Stimulated activated CD4-positive, alpha-beta T cell treated with anti-CD3 and anti-CD28 coated beads, TNF-alpha, amount 100 ng/mL, for 24 hours (primary cell): ENCODE data around the gene PRMT1.

Experiments used
- DNase-seq, 3 experiments: peaks; one replicate each; pipeline ENCODE4 v3.0.0-alpha.2; 2020; ENCODE audit warnings: low read depth in 3 of 3

Gene PRMT1

DNA sequence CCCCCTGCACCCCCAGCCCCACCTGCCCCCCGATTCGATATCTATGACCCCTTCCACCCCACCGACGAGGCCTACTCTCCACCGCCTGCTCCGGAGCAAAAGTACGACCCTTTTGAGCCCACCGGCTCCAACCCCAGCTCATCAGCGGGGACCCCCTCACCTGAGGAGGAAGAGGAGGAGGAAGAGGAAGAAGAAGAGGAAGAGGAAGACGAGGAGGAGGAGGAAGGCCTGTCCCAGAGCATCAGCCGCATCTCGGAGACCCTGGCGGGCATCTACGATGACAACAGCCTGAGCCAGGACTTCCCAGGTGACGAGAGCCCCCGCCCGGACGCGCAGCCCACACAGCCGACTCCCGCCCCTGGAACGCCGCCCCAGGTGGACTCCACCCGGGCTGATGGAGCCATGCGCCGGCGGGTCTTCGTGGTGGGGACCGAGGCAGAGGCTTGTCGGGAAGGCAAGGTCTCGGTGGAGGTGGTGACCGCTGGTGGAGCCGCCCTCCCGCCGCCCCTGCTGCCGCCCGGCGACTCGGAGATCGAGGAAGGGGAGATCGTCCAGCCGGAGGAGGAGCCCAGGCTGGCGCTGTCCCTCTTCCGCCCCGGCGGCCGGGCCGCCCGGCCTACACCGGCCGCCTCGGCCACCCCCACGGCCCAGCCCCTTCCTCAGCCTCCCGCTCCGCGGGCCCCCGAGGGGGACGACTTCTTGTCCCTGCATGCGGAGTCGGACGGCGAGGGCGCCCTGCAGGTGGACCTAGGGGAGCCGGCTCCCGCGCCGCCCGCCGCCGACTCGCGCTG, 25.8 kb upstream of the PRMT1 start:
- DNase-seq = no peak

DNA sequence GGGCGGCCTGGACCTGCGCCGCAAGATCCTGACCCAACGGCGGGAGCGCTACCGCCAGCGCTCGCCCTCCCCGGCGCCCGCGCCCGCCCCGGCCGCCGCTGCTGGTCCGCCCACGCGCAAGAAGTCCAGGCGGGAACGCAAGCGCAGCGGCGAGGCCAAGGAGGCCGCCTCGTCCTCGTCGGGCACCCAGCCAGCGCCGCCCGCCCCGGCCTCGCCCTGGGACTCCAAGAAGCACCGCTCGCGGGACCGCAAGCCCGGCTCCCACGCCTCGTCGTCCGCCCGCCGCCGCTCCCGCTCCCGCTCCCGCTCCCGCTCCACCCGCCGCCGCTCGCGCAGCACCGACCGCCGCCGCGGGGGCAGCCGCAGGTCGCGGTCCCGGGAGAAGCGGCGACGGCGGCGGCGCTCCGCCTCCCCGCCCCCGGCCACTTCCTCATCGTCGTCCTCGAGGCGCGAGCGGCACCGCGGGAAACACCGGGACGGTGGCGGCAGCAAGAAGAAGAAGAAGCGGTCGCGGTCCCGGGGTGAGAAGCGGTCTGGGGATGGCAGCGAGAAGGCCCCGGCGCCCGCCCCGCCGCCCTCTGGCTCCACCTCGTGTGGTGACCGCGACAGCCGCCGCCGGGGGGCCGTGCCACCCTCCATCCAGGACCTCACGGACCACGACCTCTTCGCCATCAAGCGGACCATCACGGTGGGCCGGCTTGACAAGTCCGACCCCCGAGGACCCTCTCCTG, 25.1 kb upstream of the PRMT1 start:
- DNase-seq = no peak

GRCh38 chr19:49652551-49653465, 24.3 kb upstream of the PRMT1 start:
- no peak for DNase-seq

DNA sequence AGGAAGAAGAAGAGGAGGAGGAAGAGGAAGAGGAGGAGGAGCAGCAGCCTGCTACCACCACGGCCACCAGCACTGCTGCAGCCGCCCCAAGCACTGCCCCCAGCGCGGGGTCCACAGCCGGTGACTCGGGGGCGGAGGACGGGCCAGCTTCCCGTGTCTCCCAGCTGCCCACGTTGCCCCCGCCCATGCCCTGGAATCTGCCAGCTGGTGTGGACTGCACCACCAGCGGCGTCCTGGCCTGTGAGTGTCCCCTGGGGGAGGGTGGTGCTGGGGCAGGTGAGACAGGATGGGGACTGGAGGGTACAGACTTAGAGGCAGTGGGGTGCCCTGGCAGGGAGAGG, 23.6 kb upstream of the PRMT1 start:
- DNase-seq = no peak

- no peak for DNase-seq
These were observed 22.5 kb upstream of the PRMT1 start for GRCh38 chr19:49654581-49654980.

DNA sequence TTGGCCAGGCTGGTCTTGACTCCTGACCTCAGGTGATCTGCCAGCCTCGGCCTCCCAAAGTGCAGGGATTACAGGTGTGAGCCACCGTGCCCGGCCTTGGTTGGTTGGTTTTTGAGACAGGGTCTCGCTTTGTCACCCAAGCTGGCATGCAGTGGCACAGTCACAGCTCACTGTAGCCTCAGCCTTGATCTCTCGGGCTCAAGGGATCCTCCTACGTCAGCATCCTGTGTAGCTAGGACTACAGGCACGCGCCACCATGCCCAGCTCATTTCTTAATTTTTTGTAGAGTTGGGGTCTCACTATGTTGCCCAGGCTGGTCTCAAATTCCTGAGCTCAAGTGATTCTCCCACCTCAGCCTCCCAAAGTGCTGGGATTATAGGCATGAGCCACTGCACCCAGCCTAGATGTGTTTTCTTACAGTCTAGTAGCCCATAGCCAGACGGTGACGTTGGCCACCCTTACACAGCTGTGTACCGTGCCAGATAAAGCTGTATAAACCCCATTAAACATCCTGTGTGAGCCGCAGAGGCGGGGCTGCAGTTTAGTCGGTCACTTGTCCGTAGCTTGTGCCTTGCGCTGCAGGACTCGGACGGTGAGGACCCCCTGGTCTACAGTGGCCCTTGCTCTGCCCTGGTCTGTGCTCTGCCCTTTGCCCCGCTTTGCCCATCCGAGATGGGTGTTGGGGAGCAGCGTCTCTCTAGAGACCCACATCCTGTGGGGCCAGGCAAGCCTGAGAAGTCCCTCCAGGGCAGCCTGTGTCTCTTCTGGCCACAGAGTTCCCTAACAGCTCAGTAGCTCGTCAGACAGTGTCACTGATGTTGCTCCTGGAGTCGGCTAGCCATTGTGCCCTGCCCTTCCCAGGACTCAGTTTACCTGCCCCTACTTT, 21.3 kb upstream of the PRMT1 start:
- no peak for DNase-seq

- DNase-seq = no peak
These were observed 20.5 kb upstream of the PRMT1 start for GRCh38 chr19:49656456-49657109.

DNA sequence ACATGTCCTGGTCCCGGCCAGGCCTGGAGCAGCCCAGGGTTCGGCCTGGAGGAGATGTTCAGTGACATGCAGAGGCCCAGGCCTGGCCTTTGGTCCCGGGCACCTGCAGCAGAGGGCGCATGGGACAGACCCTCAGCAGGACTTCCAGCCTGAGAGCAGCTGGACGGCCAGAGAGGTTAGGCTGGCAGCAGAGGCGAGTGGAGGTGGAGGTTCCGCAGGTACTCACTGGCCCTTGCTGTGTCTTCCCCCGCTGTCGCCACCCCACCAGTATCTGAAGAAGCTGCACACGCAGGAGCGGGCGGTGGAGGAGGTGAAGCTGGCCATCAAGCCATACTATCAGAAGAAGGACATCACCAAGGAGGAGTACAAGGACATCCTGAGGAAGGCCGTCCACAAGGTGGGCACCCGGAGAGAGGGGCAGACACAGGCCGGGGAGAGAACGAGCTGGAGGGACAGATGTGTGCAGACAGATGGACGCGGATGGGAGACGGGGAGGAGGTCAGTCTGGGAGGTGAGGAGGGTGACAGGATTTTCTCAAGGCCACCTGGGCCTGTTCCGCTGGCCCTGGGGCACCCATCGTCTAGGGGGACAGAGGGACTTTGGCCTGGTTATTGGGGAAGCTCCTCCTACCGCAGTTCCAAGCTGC, 19.5 kb upstream of the PRMT1 start:
- DNase-seq = no peak

DNA sequence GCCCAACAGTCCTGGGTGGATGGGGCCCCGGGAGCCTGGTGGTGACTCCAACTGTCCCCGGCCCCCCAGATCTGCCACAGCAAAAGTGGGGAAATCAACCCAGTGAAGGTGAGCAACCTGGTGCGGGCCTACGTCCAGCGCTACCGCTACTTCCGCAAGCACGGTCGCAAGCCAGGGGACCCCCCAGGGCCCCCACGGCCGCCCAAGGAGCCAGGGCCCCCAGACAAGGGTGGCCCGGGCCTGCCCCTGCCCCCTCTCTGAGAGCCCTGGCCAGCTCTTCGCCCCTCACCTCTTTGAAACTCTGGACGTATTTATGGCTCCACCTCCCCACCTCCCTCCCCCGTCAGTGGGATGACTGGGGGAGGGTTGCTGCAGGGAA, 18.9 kb upstream of the PRMT1 start:
- DNase-seq = no peak

GRCh38 chr19:49658566-49659442, 18.3 kb upstream of the PRMT1 start:
- DNase-seq = no peak

GRCh38 chr19:49660338-49660961, 16.6 kb upstream of the PRMT1 start:
- DNase-seq = no peak

- no peak for DNase-seq
These were observed 15.1 kb upstream of the PRMT1 start for GRCh38 chr19:49662011-49662410.

DNA sequence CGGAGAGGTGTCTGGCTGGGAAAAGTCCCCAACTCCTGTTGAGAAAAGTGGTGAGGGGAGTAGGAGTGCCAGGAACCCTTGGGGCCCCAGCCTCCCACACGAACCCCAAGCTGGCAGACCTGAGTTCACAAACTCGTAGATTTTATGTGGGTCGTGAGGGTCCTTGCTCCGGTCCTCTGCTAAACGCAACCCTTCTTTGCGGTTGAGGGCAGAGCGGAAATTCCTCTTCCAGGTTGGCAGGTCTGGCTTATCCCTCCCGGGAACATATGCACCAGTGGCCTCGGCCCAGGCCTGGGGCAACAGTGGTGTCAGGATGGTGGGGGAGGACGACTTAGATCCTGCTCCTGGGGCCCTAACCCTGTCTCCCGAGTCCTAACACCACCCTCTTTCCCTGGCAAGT, 13.8 kb upstream of the PRMT1 start:
- no peak for DNase-seq

GRCh38 chr19:49664171-49665035, 12.7 kb upstream of the PRMT1 start:
- DNase-seq = peak; percentile 83 to 95 (median 85)

DNA sequence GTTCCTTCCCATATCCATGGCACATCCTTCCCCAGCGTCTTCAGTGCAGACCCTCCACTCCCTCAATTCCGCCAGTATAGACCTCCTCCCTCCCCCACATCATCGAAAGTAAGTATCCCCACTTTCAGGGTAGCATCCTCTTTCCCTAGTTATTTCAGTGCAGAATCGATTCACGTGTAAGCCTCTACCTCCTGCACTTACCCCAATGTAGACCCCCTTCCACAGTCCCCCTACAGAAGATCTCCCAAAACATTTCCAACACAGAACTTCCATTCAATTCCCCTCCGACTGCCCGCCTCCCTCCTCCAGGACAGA, 12.1 kb upstream of the PRMT1 start:
- DNase-seq = no peak

GRCh38 chr19:49665351-49666119, 11.5 kb upstream of the PRMT1 start, which contains the start of the genes BCL2L12 and IRF3:
BCL2L12 (plus strand) TSS chr19:49665933; CDS start chr19:49666693, 760 bp downstream.
IRF3 (minus strand) TSS chr19:49665857; CDS start chr19:49664838, 1,019 bp downstream.
- DNase-seq = peak; percentile 98 to 99 (median 99)

DNA sequence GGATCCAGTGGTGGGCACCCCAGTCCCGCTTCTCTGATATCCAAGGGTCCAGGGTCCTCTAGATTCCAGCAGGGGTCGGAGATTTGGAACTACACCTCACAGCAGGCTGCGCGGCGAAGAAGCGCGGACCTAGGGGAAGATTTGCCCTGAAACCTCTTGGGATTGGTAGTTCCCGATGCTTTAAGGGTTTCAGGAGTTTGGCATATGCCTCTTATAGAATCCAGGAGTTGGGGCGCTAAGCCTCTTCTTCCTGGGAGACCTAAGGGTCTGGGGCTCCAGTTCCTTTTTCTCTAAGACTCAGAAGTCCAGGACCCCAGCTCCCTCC, 11.0 kb upstream of the PRMT1 start:
- DNase-seq = no peak
